Right forelimb (tissue), 1 donor: ENCODE measurements around the gene CAMP.
"Not testable (repeated sequence)": the region's sequence is repeated elsewhere in the genome, so short reads cannot be mapped to it uniquely, and the experiment has no call there.

Experiments used
- DNase-seq: peaks from one replicate; pipeline ENCODE4 v3.0.0-alpha.2; 2018

The CAMP gene, protein sequence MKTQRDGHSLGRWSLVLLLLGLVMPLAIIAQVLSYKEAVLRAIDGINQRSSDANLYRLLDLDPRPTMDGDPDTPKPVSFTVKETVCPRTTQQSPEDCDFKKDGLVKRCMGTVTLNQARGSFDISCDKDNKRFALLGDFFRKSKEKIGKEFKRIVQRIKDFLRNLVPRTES

GRCh38 chr3:48222616-48223513 lies at the start of gene CAMP:
Gene CAMP (plus strand): TSS chr3:48223495. CDS start chr3:48223512, 17 bp downstream.
- DNase-seq = no peak

DNA sequence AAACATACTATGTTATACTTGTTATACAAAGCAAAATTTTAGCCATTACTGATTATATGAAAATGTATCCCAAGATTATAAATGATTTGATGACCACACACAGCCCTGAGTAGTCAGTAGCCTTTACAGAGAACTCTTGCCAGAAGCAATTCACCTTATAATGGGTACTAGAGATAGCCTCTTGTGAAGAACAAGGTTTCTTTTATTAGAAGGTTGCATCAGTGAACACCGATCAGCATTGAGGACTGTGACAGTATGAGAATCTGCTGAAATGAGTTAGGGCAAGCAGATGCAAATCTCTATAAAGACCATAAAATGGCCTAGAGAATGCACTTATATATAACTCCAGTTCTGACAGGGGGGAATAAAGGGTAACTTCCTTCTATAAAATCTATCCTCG lies 45.2 kb upstream of the CAMP start:
- no peak for DNase-seq

- no peak for DNase-seq
Measured at GRCh38 chr3:48180021-48180420, 43.3 kb upstream of the CAMP start.

DNA sequence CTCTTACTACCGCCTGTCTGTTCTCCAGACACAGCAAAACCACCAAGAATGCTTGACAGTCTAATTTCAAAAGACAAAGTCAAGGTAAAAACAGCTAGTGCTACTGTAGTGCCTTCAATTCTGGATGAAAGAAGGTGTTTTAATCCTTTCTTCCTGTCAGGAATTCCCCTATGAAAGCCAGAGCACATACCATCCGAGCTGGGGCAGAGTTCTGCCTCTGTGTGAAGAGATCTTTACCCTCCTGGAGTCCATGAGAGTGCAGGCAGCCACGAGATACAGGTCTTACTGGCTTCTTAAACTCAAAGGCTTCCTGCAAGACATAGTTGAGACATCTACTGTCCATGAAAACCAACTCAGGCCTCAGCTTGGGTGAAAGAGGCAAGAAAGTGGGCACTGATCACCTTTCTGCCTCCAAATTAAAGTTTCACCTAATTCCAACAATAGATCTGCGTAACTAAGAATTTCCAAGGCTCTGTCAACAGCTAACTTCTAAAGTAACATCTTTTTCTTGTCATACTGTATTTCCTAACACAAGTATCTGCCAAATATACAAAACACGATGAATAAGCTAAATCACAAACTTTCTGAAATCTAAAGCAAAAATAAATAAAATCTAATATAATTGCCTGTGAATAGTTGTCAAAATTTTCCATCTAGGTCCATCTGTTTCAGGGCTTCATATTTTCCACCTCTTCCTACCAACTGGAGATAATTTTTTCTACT lies 42.6 kb upstream of the CAMP start:
- DNase-seq = no peak

- DNase-seq = no peak
Measured at GRCh38 chr3:48184299-48184698, 39.0 kb upstream of the CAMP start.

GRCh38 chr3:48185129-48185528 lies 38.2 kb upstream of the CAMP start:
- DNase-seq = no peak

GRCh38 chr3:48186631-48187300 lies 36.5 kb upstream of the CAMP start:
- no peak for DNase-seq

- no peak for DNase-seq
Measured at GRCh38 chr3:48187301-48187578, 36.1 kb upstream of the CAMP start.

DNA sequence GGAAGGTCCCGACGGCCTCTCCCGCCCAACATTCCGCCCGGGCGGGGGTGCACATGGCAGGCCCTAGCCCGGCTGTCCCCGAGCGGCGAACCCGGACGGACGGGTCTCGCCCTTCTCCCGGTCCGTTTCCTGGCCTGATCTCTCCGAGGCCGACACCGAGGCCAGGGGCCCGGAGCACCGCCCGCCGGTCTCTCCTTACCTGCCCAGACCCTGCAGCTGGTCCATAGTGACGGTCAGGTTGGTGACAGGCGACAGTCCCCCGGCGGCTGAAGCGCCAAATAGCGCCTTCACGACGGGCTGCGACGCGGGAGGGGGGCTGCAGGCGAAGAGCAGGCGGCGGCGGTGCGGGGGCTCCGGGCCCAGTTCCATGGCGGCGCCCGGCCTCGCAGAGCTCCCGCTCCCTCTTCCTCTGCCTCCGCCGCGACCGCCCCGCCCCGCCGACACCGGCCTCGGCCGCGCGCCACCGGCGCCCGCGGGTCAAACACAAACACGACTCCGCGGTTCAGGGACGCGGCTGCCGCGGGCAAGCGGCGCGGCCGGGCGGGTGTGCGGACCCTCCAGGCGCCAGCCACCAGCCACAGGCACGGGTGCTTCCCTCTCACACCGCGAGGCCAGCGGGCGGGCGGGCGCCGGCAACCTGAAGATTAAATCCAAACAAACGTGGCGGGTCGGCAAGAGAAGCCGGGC lies 35.6 kb upstream of the CAMP start:
- peak; percentile 50 for DNase-seq

GRCh38 chr3:48188266-48189201 lies 34.8 kb upstream of the CAMP start, which contains the start of gene CDC25A:
Gene CDC25A (minus strand): TSS chr3:48188417. CDS start chr3:48187947, 470 bp downstream.
- DNase-seq = peak; percentile 96

GRCh38 chr3:48189321-48189720 lies 34.0 kb upstream of the CAMP start:
- no peak for DNase-seq

- DNase-seq = no peak
Measured at GRCh38 chr3:48190911-48191310, 32.4 kb upstream of the CAMP start.

GRCh38 chr3:48194446-48195071 lies 28.7 kb upstream of the CAMP start:
- no peak for DNase-seq

GRCh38 chr3:48196611-48197010 lies 26.7 kb upstream of the CAMP start:
- no peak for DNase-seq

- no peak for DNase-seq
Measured at GRCh38 chr3:48199117-48199516, 24.2 kb upstream of the CAMP start.

GRCh38 chr3:48202632-48203031 lies 20.7 kb upstream of the CAMP start:
- DNase-seq = no peak

DNA sequence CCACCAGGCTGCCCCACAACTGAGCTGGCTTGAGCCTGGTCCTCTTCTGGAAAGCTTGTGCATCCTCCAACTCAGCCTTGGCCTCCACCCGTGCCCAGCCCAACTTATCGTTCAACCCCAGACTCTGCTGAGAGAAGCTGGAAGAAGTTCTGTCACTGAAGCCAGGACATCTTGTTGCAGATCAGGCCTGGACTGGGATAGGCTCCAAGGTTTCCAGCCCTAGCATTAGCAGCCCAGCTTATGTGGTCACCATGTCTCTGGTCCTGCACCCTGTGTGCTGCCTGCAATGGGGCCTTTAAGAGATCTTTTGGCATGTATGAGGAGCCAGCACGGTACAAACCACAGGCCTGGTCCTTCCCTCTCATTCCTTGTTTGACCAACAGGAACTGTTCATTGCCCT lies 15.2 kb upstream of the CAMP start:
- peak; percentile 20 for DNase-seq

GRCh38 chr3:48209445-48209844 lies 13.8 kb upstream of the CAMP start:
- DNase-seq = no peak

DNA sequence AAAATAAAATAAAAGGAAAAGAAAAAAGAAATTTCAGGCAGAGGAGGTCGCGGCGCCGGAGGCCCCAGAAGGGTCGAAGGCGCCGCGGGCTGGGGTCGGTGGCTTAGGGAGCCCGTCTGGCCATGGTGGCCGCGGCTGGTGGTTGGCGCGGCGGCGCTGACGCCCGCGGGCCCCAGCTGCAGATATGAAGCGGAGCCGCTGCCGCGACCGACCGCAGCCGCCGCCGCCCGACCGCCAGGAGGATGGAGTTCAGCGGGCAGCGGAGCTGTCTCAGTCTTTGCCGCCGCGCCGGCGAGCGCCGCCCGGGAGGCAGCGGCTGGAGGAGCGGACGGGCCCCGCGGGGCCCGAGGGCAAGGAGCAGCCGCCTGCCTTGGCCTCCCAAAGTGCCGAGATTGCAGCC lies 12.8 kb upstream of the CAMP start:
- not testable (repeated sequence) for DNase-seq

GRCh38 chr3:48211776-48212175 lies 11.5 kb upstream of the CAMP start:
- DNase-seq = not testable (repeated sequence)

GRCh38 chr3:48214225-48214624 lies 9.1 kb upstream of the CAMP start:
- no peak for DNase-seq
